IMR-90 (cell line): ENCODE results near the gene UPK2. TPM values are rescaled to one million over a fixed set of nuclear protein-coding genes. Genes with fewer than 3 reads are reported as not detected.
A peak's percentile ranks its signal among the peaks of the same experiment; 100 is the strongest.

Source experiments
- ATAC-seq: fragments of 200-7000 bp; cut with Tn5 transposase; 2 replicates; pipeline ENCODE4 v1.9.1; 2020; ENCODE audit warnings: low read depth, mild to moderate bottlenecking, moderate library complexity
- BruUV-seq: library from RNA; stranded (reverse); fragments of 400-500 nt; replicated peaks from 2 replicates; lab custom pipeline; 2021; lab: Mats Ljungman, UMichigan
- CTCF ChIA-PET: fragments of 300-600 bp; formaldehyde crosslinking; extraction: SDS; loops from one replicate; lab custom pipeline; 2021; ENCODE audit warnings: antibody characterized with exemption; lab: Yijun Ruan, JAX
- POLR2A ChIA-PET: fragments of 300-600 bp; sonication (Branson Sonifier 250); formaldehyde crosslinking; loops from one replicate; lab custom pipeline; 2022; ENCODE audit warnings: antibody characterized with exemption; ENCODE audit not compliant: unreplicated experiment; lab: Charles Lee
- DNase-seq: peaks from one replicate; pipeline ENCODE4 v3.0.0; 2013
- H2AFZ ChIP-seq: replicated peaks from 2 replicates; pipeline ENCODE3; 2013; ENCODE audit warnings: low read length, mild to moderate bottlenecking; ENCODE audit not compliant: poor library complexity
- H2AK5ac ChIP-seq: 2 replicates; pipeline ENCODE4 v1.6.1; 2013; ENCODE audit warnings: low read depth, low read length, inconsistent platforms
- H2AK9ac ChIP-seq: replicated peaks from 2 replicates; pipeline ENCODE3; 2013; ENCODE audit warnings: mild to moderate bottlenecking, low read depth, low read length, moderate library complexity; ENCODE audit not compliant: poor library complexity
- H2BK120ac ChIP-seq: 2 replicates; pipeline ENCODE4 v1.6.1; 2013; ENCODE audit warnings: low read depth, low read length, inconsistent platforms
- H2BK15ac ChIP-seq: 3 replicates; pipeline ENCODE4 v1.6.1; 2013; ENCODE audit warnings: low read depth, low read length, inconsistent platforms
- H2BK20ac ChIP-seq: 2 replicates; pipeline ENCODE4 v1.6.1; 2013; ENCODE audit warnings: low read depth, mild to moderate bottlenecking, inconsistent platforms, low read length, moderate library complexity
- H2BK5ac ChIP-seq: 2 replicates; pipeline ENCODE4 v1.6.1; 2013; ENCODE audit warnings: mild to moderate bottlenecking, low read depth, low read length, inconsistent platforms; ENCODE audit not compliant: poor library complexity, severe bottlenecking
- H3K14ac ChIP-seq: replicated peaks from 2 replicates; pipeline ENCODE4 v1.6.1; 2013; ENCODE audit warnings: low read depth, low read length, inconsistent platforms
- H3K18ac ChIP-seq: 2 replicates; pipeline ENCODE4 v1.6.1; 2013; ENCODE audit warnings: low read depth, low read length, control low read depth
- H3K23ac ChIP-seq: 2 replicates; pipeline ENCODE4 v1.6.1; 2013; ENCODE audit warnings: low read depth, low read length, inconsistent platforms
- H3K27ac ChIP-seq: 2 replicates; pipeline ENCODE4 v1.5.1; 2013; ENCODE audit warnings: mild to moderate bottlenecking, control low read depth, low read length; ENCODE audit not compliant: insufficient read depth
- H3K27me3 ChIP-seq: 2 replicates; pipeline ENCODE4 v1.6.1; 2013; ENCODE audit warnings: low read length; ENCODE audit not compliant: control insufficient read depth, insufficient read depth
- H3K36me3 ChIP-seq: 2 replicates; pipeline ENCODE4 v1.6.1; 2013; ENCODE audit warnings: low read length, mixed read lengths; ENCODE audit not compliant: control insufficient read depth, insufficient read depth
- H3K4ac ChIP-seq: 2 replicates; pipeline ENCODE4 v1.6.1; 2013; ENCODE audit warnings: low read depth, low read length, inconsistent platforms
- H3K4me1 ChIP-seq: 2 replicates; pipeline ENCODE4 v1.6.1; 2013; ENCODE audit warnings: low read length, mixed read lengths; ENCODE audit not compliant: control insufficient read depth, insufficient read depth
- H3K4me2 ChIP-seq: 2 replicates; pipeline ENCODE4 v1.6.1; 2013; ENCODE audit warnings: low read depth, mild to moderate bottlenecking, control low read depth, low read length, moderate library complexity
- H3K4me3 ChIP-seq: 2 replicates; pipeline ENCODE4 v1.5.1; 2013; ENCODE audit warnings: low read depth, mild to moderate bottlenecking, control low read depth, low read length, moderate library complexity; ENCODE audit not compliant: insufficient read depth
- H3K56ac ChIP-seq: 2 replicates; pipeline ENCODE4 v1.6.1; 2013; ENCODE audit warnings: low read length, inconsistent platforms; ENCODE audit not compliant: insufficient read depth; ENCODE audit errors: extremely low read depth
- H3K79me1 ChIP-seq, 2 experiments: 2 replicates each; pipeline ENCODE4 v1.6.1; 2013; ENCODE audit warnings: low read length in 2 of 2, inconsistent platforms in 1 of 2, low read depth in 1 of 2
- H3K9ac ChIP-seq: 2 replicates; pipeline ENCODE4 v1.6.1; 2013; ENCODE audit warnings: low read depth, low read length, control low read depth
- H3K9me1 ChIP-seq: 2 replicates; pipeline ENCODE4 v1.6.1; 2013; ENCODE audit warnings: low read length, inconsistent platforms; ENCODE audit not compliant: insufficient read depth
- H3K9me3 ChIP-seq: 2 replicates; pipeline ENCODE4 v1.6.1; 2013; ENCODE audit warnings: low read length; ENCODE audit not compliant: control insufficient read depth, insufficient read depth
- H4K20me1 ChIP-seq: 2 replicates; pipeline ENCODE4 v1.6.1; 2013; ENCODE audit warnings: low read length, inconsistent platforms; ENCODE audit not compliant: insufficient read depth
- H4K5ac ChIP-seq: 2 replicates; pipeline ENCODE4 v1.6.1; 2013; ENCODE audit warnings: mild to moderate bottlenecking, low read depth, low read length, control low read depth
- H4K8ac ChIP-seq, 2 experiments: 2 replicates each; pipeline ENCODE4 v1.6.1; 2013; ENCODE audit warnings: low read depth in 2 of 2, low read length in 2 of 2, control low read depth in 1 of 2, inconsistent platforms in 1 of 2
- H4K91ac ChIP-seq: 2 replicates; pipeline ENCODE4 v1.6.1; 2013; ENCODE audit warnings: low read depth, low read length, inconsistent platforms; ENCODE audit not compliant: insufficient read depth
- BHLHE40 ChIP-seq: fragments of 150-350 bp; IDR thresholded peaks from 2 replicates; pipeline ENCODE4 v1.6.1; 2016; ENCODE audit warnings: mild to moderate bottlenecking, low read depth, low read length
- CEBPB ChIP-seq: IDR thresholded peaks from 2 replicates; pipeline ENCODE4 v1.6.1; 2012; ENCODE audit warnings: low read depth, low read length, improper control_type of control experiment
- CHD1 ChIP-seq: IDR thresholded peaks from 2 replicates; pipeline ENCODE4 v1.6.1; 2012; ENCODE audit warnings: low read depth, low read length, improper control_type of control experiment
- FOS ChIP-seq: fragments of 150-350 bp; IDR thresholded peaks from 2 replicates; pipeline ENCODE4 v1.6.1; 2016; ENCODE audit warnings: low read depth, low read length
- MAFK ChIP-seq: IDR thresholded peaks from 2 replicates; pipeline ENCODE4 v1.6.1; 2012; ENCODE audit warnings: low read depth, low read length, improper control_type of control experiment
- MAZ ChIP-seq: IDR thresholded peaks from 2 replicates; pipeline ENCODE4 v1.6.1; 2012; ENCODE audit warnings: low read depth, mild to moderate bottlenecking, low read length, improper control_type of control experiment, moderate library complexity, borderline replicate concordance
- MXI1 ChIP-seq: IDR thresholded peaks from 2 replicates; pipeline ENCODE4 v1.6.1; 2012; ENCODE audit warnings: low read depth, mild to moderate bottlenecking, low read length, moderate library complexity, borderline replicate concordance
- NFE2L2 ChIP-seq: fragments of 150-350 bp; IDR thresholded peaks from 2 replicates; pipeline ENCODE4 v1.6.1; 2016; ENCODE audit warnings: low read depth, mild to moderate bottlenecking, low read length
- POLR2A ChIP-seq: IDR thresholded peaks from 2 replicates; pipeline ENCODE4 v1.6.1; 2012; ENCODE audit warnings: mild to moderate bottlenecking, low read depth, low read length
- RFX5 ChIP-seq: IDR thresholded peaks from 2 replicates; pipeline ENCODE4 v1.8.0; 2012; ENCODE audit warnings: low read depth, mild to moderate bottlenecking, low read length, moderate library complexity
- SMC3 ChIP-seq: fragments of 150-350 bp; IDR thresholded peaks from 2 replicates; pipeline ENCODE4 v1.6.1; 2016; ENCODE audit warnings: low read depth, mild to moderate bottlenecking, antibody characterized with exemption, low read length, moderate library complexity
- WGBS, 2 experiments: methylation state at CpG; one replicate each; pipeline versions ENCODE4 v1.1.5 to v1.1.7; 2013; ENCODE audit warnings: missing lambda C conversion rate in 2 of 2; ENCODE audit not compliant: insufficient read length in 1 of 2; ENCODE audit errors: extremely low coverage in 2 of 2; 5-methylcytosine and 5-hydroxymethylcytosine counted together
- dilution Hi-C: fragments of 300-500 bp; cut with HindIII; formaldehyde crosslinking; loops from one replicate; pipeline ENCODE4 v1.14.3; 2018; ENCODE audit warnings: low sequenced_read_pairs; ENCODE audit not compliant: unreplicated experiment
- in situ Hi-C: fragments of 300-500 bp; cut with MboI; formaldehyde crosslinking; loops from 3 replicates; pipeline ENCODE4 v1.14.3; 2019; ENCODE audit warnings: low sequenced_read_pairs, inconsistent platforms, mixed read lengths
- intact Hi-C: fragments of 100-400 bp; cut with micrococcal nuclease; formaldehyde crosslinking; loops from 2 replicates; pipeline ENCODE4 v1.10.0; 2022
- polyA plus RNA-seq, 3 experiments: library from polyadenylated mRNA; depleted of rRNA; stranded (reverse); fragments of >200 nt; gene quantifications; 2 replicates each; pipeline ENCODE4 v1.2.3, GENCODE V29; 2012; ENCODE audit warnings: low replicate concordance in 1 of 3
- total RNA-seq: library from RNA; depleted of rRNA; stranded (reverse); fragments of >200 nt; gene quantifications from 2 replicates; pipeline ENCODE4 v1.2.3, GENCODE V29; 2012
- TF ChIP-seq, protein P1 (sequence below): conservative IDR thresholded peaks from 2 replicates; pipeline ENCODE4 v1.5.1; 2012; ENCODE audit warnings: mild to moderate bottlenecking, low read depth, low read length, improper control_type of control experiment
- TF ChIP-seq, protein P2 (sequence below): fragments of 150-350 bp; IDR thresholded peaks from 2 replicates; pipeline ENCODE4 v1.6.1; 2016; ENCODE audit warnings: low read depth, mild to moderate bottlenecking, low read length, moderate library complexity, borderline replicate concordance
- TF ChIP-seq, protein P3 (sequence below): fragments of 150-350 bp; IDR thresholded peaks from 2 replicates; pipeline ENCODE4 v1.6.1; 2017; ENCODE audit warnings: mild to moderate bottlenecking, antibody characterized with exemption, low read length, low read depth

UPK2 gene
- total and polyA plus RNA-seq, 2 of the 4 experiments (the other 2 are of a cell fraction): 0.26 TPM; not detected in 1

DNA sequence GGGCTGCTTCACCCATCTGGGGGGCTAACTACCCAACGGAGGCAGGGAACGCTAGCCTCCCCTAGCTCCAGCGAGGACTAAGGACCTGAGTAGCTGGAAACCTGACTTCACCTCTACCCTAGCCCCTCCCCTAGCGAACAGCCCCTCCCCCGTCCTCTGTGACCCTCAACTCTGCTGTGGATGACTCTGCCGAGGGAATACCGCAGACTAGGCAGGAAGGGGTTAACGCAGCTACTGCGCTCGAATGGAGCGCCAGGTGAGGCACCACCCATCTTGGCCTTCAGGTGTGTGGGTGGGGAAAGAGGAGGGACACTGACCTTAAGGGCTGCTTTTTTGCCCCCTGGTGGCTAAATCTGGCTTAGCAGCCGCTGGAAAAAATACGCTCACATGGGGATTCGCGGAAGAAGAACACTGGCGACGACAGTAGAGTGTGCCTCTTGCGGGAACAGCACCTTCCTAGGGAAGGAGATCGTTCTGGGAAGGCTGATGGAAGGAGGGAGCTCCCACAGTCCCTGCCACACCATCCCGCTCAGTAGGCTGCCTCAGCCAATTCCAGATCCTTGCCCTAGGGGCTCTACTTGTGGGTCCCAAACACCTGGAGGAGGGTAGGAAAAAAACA is 25.9 kb upstream of the UPK2 start:
- dilution Hi-C loops: no loop called here
- ATAC-seq: no peak
- BruUV-seq: no TSS peak
- TF ChIP-seq MAFK (no peak), CHD1 (no peak), CEBPB (no peak), POLR2A (no peak), NFE2L2 (no peak), MXI1 (no peak), MAZ (peak; percentile 31; the same call in 1 of the 2 replicates), RFX5 (no peak), SMC3 (peak; percentile 87), BHLHE40 (no peak), FOS (no peak)
- TF ChIP-seq, protein P1, sequence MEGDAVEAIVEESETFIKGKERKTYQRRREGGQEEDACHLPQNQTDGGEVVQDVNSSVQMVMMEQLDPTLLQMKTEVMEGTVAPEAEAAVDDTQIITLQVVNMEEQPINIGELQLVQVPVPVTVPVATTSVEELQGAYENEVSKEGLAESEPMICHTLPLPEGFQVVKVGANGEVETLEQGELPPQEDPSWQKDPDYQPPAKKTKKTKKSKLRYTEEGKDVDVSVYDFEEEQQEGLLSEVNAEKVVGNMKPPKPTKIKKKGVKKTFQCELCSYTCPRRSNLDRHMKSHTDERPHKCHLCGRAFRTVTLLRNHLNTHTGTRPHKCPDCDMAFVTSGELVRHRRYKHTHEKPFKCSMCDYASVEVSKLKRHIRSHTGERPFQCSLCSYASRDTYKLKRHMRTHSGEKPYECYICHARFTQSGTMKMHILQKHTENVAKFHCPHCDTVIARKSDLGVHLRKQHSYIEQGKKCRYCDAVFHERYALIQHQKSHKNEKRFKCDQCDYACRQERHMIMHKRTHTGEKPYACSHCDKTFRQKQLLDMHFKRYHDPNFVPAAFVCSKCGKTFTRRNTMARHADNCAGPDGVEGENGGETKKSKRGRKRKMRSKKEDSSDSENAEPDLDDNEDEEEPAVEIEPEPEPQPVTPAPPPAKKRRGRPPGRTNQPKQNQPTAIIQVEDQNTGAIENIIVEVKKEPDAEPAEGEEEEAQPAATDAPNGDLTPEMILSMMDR: peak; percentile 87
- TF ChIP-seq, protein P2, sequence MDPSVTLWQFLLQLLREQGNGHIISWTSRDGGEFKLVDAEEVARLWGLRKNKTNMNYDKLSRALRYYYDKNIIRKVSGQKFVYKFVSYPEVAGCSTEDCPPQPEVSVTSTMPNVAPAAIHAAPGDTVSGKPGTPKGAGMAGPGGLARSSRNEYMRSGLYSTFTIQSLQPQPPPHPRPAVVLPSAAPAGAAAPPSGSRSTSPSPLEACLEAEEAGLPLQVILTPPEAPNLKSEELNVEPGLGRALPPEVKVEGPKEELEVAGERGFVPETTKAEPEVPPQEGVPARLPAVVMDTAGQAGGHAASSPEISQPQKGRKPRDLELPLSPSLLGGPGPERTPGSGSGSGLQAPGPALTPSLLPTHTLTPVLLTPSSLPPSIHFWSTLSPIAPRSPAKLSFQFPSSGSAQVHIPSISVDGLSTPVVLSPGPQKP: no peak
- TF ChIP-seq, protein P3, sequence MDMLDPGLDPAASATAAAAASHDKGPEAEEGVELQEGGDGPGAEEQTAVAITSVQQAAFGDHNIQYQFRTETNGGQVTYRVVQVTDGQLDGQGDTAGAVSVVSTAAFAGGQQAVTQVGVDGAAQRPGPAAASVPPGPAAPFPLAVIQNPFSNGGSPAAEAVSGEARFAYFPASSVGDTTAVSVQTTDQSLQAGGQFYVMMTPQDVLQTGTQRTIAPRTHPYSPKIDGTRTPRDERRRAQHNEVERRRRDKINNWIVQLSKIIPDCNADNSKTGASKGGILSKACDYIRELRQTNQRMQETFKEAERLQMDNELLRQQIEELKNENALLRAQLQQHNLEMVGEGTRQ: no peak

More for the DNA sequence above, 25.9 kb upstream of the UPK2 start:
- no peaks in the 10 kb centered on the region for H3K36me3 ChIP-seq
- no peak overlapping the region for H3K18ac ChIP-seq
- peak; percentile 63 for DNase-seq
- ChIA-PET CTCF (interaction anchor here (0.7 to 1.3 kb wide), 5 partner anchors 9 to 24 kb away, joined by 3 read pairs; no protein-coding TSS in a partner anchor), POLR2A (no interaction called here)
- H4K8ac ChIP-seq: peak overlapping the region in 1 of 2 experiments; percentile 65; a peak in 3 of 4 replicates
- H3K9me1 ChIP-seq: no peaks in the 10 kb centered on the region
- H2BK15ac ChIP-seq: no peak overlapping the region; the same call in 2 of the 3 replicates
- peak overlapping the region; percentile 81 for H3K4me2 ChIP-seq
- H4K91ac ChIP-seq: peak overlapping the region; percentile 18; the same call in 1 of the 2 replicates
- H3K14ac ChIP-seq: no peak overlapping the region; the same call in 1 of the 2 replicates
- no peak overlapping the region for H2BK20ac ChIP-seq
- H2BK120ac ChIP-seq: 0 out of 2 replicates have a peak overlapping the region, but pooled peaks have one; percentile 4
- peaks cover 0 to 24% of the 10 kb centered on the region in 2 experiments; a peak in 2 of 4 replicates for H3K79me1 ChIP-seq
- H2AK5ac ChIP-seq: peak overlapping the region; percentile 90
- no peak overlapping the region; the same call in 1 of the 2 replicates for H3K23ac ChIP-seq
- no peak overlapping the region for H2BK5ac ChIP-seq
- H3K4ac ChIP-seq: peak overlapping the region; percentile 66; the same call in 1 of the 2 replicates
- peaks cover 5% of the 10 kb centered on the region; the same call in 1 of the 2 replicates for H3K4me1 ChIP-seq
- in situ Hi-C loops: no loop called here
- no peak overlapping the region; the same call in 1 of the 2 replicates for H3K56ac ChIP-seq
- no peaks in the 10 kb centered on the region; the same call in none of the 2 replicates for H4K20me1 ChIP-seq
- no peak overlapping the region for H4K5ac ChIP-seq
- no peaks in the 10 kb centered on the region for H3K9me3 ChIP-seq
- H2AK9ac ChIP-seq: peak overlapping the region; percentile 92
- H3K27me3 ChIP-seq: no peaks in the 10 kb centered on the region
- peak overlapping the region; percentile 34 for H3K27ac ChIP-seq
- intact Hi-C loops: no loop called here
- H3K4me3 ChIP-seq: peak overlapping the region; percentile 69
- no peak overlapping the region for H3K9ac ChIP-seq
- WGBS, 2 experiments: no CpG with 5 or more reads among the region's 20 CpGs
- peak overlapping the region; percentile 91 for H2AFZ ChIP-seq
